Measurements from ENCODE around the gene CACNA1C.

The CACNA1C gene

DNA sequence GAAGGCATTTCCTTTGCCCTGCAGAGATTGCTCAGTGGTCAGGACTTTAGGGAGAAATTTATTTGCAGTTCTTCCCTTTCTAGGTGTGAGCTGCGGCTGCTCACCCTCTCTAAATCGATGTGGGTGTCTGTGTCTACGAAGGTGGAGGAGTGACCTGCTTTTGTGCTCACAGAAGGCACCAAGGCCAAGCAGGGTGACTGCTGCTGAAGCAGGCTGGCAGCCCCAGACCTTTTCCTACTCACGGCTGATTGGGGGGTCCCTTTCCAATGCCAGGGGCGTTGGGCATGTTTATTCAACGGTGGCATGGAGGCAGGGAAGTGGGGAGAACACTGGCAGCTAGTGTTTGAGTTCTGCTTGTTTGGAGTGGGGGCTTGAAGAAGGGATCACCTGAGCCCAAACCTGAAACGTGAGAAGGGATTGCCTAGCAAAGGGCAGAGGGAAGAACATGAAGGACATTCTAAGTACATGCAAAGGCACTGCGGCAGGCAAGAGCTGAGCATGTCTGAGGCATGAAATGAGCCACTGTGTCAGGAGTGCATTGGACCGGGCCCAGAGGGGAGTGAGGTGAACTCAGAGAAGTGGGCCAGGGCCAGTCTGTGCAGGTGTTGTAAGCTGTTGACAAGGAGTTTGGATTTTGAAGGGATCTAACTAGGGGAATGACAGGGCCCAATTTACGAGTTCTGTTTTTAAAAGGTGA is 56.3 kb downstream of the CACNA1C start:
- in situ Hi-C loops (cut with MboI; ENCODE audit: low sequenced_read_pairs): no loop called here

- in situ Hi-C loops (cut with MboI; ENCODE audit: low sequenced_read_pairs): no loop called here
These were observed 57.3 kb downstream of the CACNA1C start for GRCh38 chr12:2110127-2110526.

DNA sequence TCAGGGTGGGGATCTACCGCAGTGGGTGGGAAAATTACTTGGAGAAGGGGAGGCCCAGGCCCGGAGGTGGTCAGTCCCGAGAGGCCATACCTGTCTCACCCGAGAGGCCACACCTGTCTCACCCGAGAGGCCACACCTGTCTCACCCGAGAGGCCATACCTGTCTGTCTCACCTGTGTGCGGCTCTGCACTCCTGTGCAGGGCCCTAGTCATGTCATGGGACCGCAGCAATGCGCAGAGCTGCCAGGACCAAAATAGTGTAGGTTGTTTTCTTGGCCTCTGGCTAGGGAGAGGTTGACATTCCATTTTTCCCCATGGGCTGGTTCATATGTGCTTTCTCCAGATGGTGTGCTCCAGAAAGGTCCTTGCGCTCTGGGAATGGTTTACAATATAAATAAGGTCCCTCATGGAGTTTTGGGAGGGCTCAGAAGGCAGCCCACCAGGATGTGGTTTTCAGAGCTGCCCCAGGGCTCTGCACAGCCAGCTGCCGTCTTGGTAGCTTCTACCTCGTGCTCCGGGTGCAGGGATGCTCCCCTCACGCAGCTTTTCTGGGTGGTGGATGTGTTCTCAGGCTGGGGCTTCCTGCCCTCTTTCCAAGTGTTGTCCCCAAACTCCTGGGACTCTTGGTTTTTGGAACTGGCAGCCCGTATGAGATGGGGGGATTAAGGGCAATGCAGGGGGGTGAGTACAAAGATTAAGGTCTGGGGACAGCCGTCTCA is 58.2 kb downstream of the CACNA1C start:
- in situ Hi-C loops (cut with MboI; ENCODE audit: low sequenced_read_pairs): no loop called here

DNA sequence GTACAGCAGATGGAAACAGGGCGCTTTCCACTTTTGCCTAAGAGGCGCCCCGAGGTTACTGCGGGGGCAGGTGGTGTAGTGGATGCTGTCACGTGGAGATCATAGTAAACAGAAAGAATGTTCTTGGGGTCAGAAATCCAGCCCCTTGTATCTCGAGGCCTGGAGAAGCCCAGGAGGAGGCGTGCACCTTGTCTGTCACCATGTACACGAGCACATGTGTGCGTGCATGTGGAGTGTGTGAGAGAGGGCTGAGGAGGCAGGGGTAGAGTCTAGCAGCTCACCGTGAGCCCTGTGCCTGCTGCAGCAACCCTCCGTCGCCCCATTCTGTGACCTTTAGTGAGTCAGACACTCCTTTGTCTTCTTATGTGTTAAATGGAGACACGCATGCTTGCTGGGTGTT is 59.0 kb downstream of the CACNA1C start:
- in situ Hi-C loops (cut with MboI; ENCODE audit: low sequenced_read_pairs): no loop called here

- in situ Hi-C loops (cut with MboI; ENCODE audit: low sequenced_read_pairs): no loop called here
These were observed 59.6 kb downstream of the CACNA1C start for GRCh38 chr12:2112401-2112800.

GRCh38 chr12:2113119-2113912 is 60.5 kb downstream of the CACNA1C start:
- in situ Hi-C loops (cut with MboI; ENCODE audit: low sequenced_read_pairs): no loop called here

DNA sequence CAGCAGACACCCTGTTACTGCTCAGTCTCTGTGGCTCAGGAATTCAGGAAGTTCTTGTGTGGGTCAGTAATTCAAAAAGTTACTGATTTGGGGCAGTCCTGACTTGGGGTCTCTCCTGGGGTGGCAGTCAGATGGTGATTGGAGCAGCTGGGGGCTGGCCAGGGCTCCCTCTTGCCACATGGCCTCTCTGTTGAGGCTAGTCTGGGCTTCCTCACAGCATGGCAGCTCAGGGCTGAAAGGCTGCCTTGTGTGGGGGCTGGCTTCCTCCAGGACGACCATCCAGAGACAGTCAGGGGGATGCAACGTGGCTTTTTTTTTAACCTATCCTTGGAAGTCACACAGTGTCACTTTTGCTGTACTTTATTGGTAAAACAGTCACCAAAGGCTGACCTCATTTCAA is 61.3 kb downstream of the CACNA1C start:
- in situ Hi-C loops (cut with MboI; ENCODE audit: low sequenced_read_pairs): no loop called here

GRCh38 chr12:2115101-2115845 is 62.5 kb downstream of the CACNA1C start:
- in situ Hi-C loops (cut with MboI; ENCODE audit: low sequenced_read_pairs): no loop called here

DNA sequence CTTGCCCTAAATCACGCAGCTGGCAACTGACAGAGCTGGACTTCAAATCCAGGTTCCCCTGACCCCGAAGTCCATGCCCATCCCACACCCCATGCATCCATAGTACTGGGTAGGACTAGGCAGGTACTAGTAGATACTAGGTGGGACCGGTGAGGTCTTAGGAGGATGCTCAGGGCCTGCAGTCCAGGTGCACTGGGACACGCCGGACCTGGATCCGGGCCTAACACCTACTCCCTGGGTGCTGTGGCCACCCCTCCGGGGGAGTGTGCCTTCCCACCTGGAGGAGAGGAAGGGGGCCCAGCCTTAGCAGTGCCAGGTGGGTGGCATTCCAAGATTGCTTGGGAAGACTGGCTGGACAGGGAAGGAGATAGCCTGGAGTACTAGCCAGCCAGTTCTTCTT is 64.8 kb downstream of the CACNA1C start:
- in situ Hi-C loops (cut with MboI; ENCODE audit: low sequenced_read_pairs): no loop called here

- in situ Hi-C loops (cut with MboI; ENCODE audit: low sequenced_read_pairs): no loop called here
These were observed 65.3 kb downstream of the CACNA1C start for GRCh38 chr12:2118061-2118460.

GRCh38 chr12:2118481-2119255 is 65.9 kb downstream of the CACNA1C start:
- in situ Hi-C loops (cut with MboI; ENCODE audit: low sequenced_read_pairs): no loop called here

DNA sequence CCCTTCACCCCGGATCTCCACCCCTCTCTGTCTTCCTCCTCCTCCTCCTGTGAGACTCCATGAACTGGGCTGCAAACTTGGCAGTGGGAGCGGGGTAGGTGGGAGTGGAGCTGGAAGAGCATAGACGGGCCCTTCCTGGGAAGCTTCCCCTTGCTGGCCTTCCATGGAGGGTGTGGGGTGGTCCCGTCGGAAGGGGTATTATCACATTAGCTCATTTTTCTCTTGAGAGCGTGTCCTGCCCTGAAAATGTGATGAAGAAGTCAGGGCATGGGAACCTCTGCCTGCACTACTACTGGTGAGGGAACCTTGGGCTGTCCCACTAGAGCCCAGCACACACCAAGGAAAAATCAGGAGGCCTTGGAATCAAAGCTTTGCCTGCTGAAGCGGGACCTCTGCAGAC is 66.5 kb downstream of the CACNA1C start:
- in situ Hi-C loops (cut with MboI; ENCODE audit: low sequenced_read_pairs): no loop called here

GRCh38 chr12:2120982-2121758 is 68.4 kb downstream of the CACNA1C start:
- in situ Hi-C loops (cut with MboI; ENCODE audit: low sequenced_read_pairs): no loop called here

- in situ Hi-C loops (cut with MboI; ENCODE audit: low sequenced_read_pairs): no loop called here
These were observed 71.8 kb downstream of the CACNA1C start for GRCh38 chr12:2124466-2125023.

- in situ Hi-C loops (cut with MboI; ENCODE audit: low sequenced_read_pairs): no loop called here
These were observed 73.1 kb downstream of the CACNA1C start for GRCh38 chr12:2125651-2126522.

GRCh38 chr12:2126676-2127406 is 74.1 kb downstream of the CACNA1C start:
- in situ Hi-C loops (cut with MboI; ENCODE audit: low sequenced_read_pairs): no loop called here

DNA sequence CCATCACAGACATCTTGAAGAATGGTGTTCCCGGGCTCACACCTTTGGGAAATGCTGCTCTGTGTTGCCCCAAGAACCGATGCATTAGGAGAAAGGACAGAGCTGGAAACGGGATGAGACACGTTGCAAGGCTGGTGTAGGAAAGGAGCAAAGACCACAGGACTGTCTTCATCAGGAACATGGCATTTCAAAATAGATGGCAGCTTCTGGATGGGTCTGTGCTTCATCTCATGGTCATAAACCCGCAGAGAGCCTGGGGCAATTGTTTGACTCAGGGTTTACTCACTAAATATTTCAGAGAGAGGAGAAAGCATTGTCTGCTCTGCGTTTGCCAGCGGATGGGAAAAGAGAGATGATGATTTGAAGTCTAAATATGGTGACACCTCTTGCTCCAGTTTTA is 76.3 kb downstream of the CACNA1C start:
- in situ Hi-C loops (cut with MboI; ENCODE audit: low sequenced_read_pairs): no loop called here

All from HL-60/S4 treated with retinoic acid at 250 ng/mL for 4 days and 3 days (cell line).